ENCODE results near the gene TMEM242.

The TMEM242 gene

GRCh38 chr6:157270916-157271315 is 52.4 kb downstream of the TMEM242 start:
- DNase-seq (ENCODE audit: low read depth): no peak

GRCh38 chr6:157270308-157270707 is 53.0 kb downstream of the TMEM242 start:
- DNase-seq (ENCODE audit: low read depth): no peak

- DNase-seq (ENCODE audit: low read depth): no peak
Measured at GRCh38 chr6:157269261-157269794, 54.0 kb downstream of the TMEM242 start.

GRCh38 chr6:157268835-157269234 is 54.5 kb downstream of the TMEM242 start:
- no peak for DNase-seq (ENCODE audit: low read depth)

- no peak for DNase-seq (ENCODE audit: low read depth)
Measured at GRCh38 chr6:157268396-157268795, 54.9 kb downstream of the TMEM242 start.

GRCh38 chr6:157267654-157268053 is 55.7 kb downstream of the TMEM242 start:
- DNase-seq (ENCODE audit: low read depth): no peak

GRCh38 chr6:157267109-157267611 is 56.2 kb downstream of the TMEM242 start:
- no peak for DNase-seq (ENCODE audit: low read depth)

- DNase-seq (ENCODE audit: low read depth): no peak
Measured at GRCh38 chr6:157266274-157267101, 56.8 kb downstream of the TMEM242 start.

GRCh38 chr6:157265635-157266034 is 57.7 kb downstream of the TMEM242 start:
- DNase-seq (ENCODE audit: low read depth): no peak

- DNase-seq (ENCODE audit: low read depth): no peak
Measured at GRCh38 chr6:157265186-157265585, 58.1 kb downstream of the TMEM242 start.

- DNase-seq (ENCODE audit: low read depth): no peak
Measured at GRCh38 chr6:157264701-157265100, 58.6 kb downstream of the TMEM242 start.

- no peak for DNase-seq (ENCODE audit: low read depth)
Measured at GRCh38 chr6:157263881-157264397, 59.4 kb downstream of the TMEM242 start.

- no peak for DNase-seq (ENCODE audit: low read depth)
Measured at GRCh38 chr6:157263146-157263545, 60.2 kb downstream of the TMEM242 start.

- no peak for DNase-seq (ENCODE audit: low read depth)
Measured at GRCh38 chr6:157261606-157262005, 61.7 kb downstream of the TMEM242 start.

- DNase-seq (ENCODE audit: low read depth): no peak
Measured at GRCh38 chr6:157260735-157261410, 62.4 kb downstream of the TMEM242 start.

GRCh38 chr6:157259443-157259842 is 63.9 kb downstream of the TMEM242 start:
- DNase-seq (ENCODE audit: low read depth): no peak

- no peak for DNase-seq (ENCODE audit: low read depth)
Measured at GRCh38 chr6:157258878-157259277, 64.4 kb downstream of the TMEM242 start.

GRCh38 chr6:157255079-157255478 is 68.2 kb downstream of the TMEM242 start:
- DNase-seq (ENCODE audit: low read depth): no peak

- DNase-seq (ENCODE audit: low read depth): no peak
Measured at GRCh38 chr6:157254538-157254937, 68.8 kb downstream of the TMEM242 start.

- no peak for DNase-seq (ENCODE audit: low read depth)
Measured at GRCh38 chr6:157253699-157254098, 69.6 kb downstream of the TMEM242 start.

- DNase-seq (ENCODE audit: low read depth): no peak
Measured at GRCh38 chr6:157253017-157253416, 70.3 kb downstream of the TMEM242 start.

GRCh38 chr6:157251586-157252247 is 71.6 kb downstream of the TMEM242 start:
- DNase-seq (ENCODE audit: low read depth): no peak
